ENCODE results near the gene LBH. TPM values are rescaled to one million over a fixed set of nuclear protein-coding genes. Genes with fewer than 3 reads are reported as not detected.

The LBH gene
- polyA plus RNA-seq, 3 donors: 0.41 to 0.76 (median 0.42) TPM

DNA sequence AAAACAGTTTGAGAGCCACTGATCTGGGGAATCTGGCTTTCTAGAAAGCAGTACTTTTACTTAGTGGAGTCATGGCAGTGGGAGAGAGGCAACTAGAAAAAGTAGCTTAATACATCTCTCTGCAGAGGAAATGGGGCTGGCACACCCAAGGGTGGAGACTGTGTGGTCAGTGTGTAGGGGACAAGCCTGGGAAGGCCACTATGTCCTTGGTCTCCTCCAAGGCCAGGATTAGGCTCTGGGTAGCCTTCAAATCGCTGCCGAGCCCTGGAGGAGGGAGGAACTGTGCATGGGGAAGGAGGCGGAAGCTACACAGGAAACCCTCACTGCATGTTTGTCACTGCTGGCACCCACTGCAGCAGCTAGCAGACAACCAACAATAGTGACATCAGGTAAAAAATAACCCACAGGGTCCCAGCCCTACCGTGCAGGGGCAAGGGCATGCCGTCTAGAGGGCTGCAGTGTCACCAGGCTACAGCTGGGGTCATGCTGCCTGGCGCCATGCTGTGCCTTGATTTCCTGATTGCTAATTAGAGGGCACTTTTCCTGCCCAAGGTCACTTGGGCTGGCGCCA lies 34.8 kb downstream of the LBH start:
- Histone ChIP-seq H4K20me1 (ENCODE audit: insufficient read depth, low read length) (no peaks in the 10 kb centered on the region), H3K79me2 (ENCODE audit: insufficient read depth, low read length) (no peaks in the 10 kb centered on the region), H3K4me3 (replicated peaks in 1 of 3; ENCODE audit: low read depth in 2 of 3, low read length in 3 of 3) (peak overlapping the region in 1 of 3 experiments; percentile 57), H3K27me3 (ENCODE audit: control insufficient read depth in 2 of 2, insufficient read depth in 2 of 2, low read length in 2 of 2) (no peaks in the 10 kb centered on the region), H3K9ac (ENCODE audit: insufficient read depth, low read length, poor library complexity, severe bottlenecking) (peak overlapping the region; percentile 22), H3K27ac (ENCODE audit: low read depth in 1 of 2, low read length in 2 of 2) (peak overlapping the region; percentile 23 to 59), H2AFZ (ENCODE audit: insufficient read depth, low read depth, low read length, poor library complexity, severe bottlenecking) (peak overlapping the region; percentile 84), H3K9me3 (replicated peaks in 1 of 2; ENCODE audit: control insufficient read depth in 1 of 2, insufficient read depth in 1 of 2, low read length in 2 of 2) (peaks cover 0 to 4% of the 10 kb centered on the region in 2 donors), H3K36me3 (replicated peaks in 1 of 2; ENCODE audit: control insufficient read depth in 1 of 2, insufficient read depth in 2 of 2, low read length in 2 of 2) (no peaks in the 10 kb centered on the region), H3K4me1 (ENCODE audit: control insufficient read depth in 1 of 2, insufficient read depth in 2 of 2, low read length in 2 of 2) (peaks cover 26 to 34% of the 10 kb centered on the region in 2 donors), H3K4me2 (replicated peaks; ENCODE audit: extremely low read depth, low read length, poor library complexity, severe bottlenecking) (peak overlapping the region; percentile 67)
- intact Hi-C loops (cut with micrococcal nuclease): no loop called here
- Mint-ChIP-seq H3K36me3 (peaks cover 0 to 1% of the 10 kb centered on the region in 2 donors), H3K4me3 (peak overlapping the region; percentile 50 to 90), H3K27me3 (ENCODE audit: low read depth in 3 of 3) (peaks cover 3 to 6% (median 6%) of the 10 kb centered on the region in 3 donors), H3K27ac (peak overlapping the region in 6 of 7 donors; percentile 50 to 91 (median 70)), H3K4me1 (peaks cover 37% of the 10 kb centered on the region), H3K9me3 (peaks cover 0 to 11% (median 7%) of the 10 kb centered on the region in 7 donors)
- TF ChIP-seq CTCF (IDR thresholded peaks at IDR 0.05): no peak
- peak; percentile 22 to 36 (median 30) for DNase-seq
- WGBS (ENCODE audit: insufficient coverage): 2% methylated on average over 4 of the region's 7 CpGs

- H3K4me1 ChIP-seq (ENCODE audit: control insufficient read depth in 1 of 2, insufficient read depth in 2 of 2, low read length in 2 of 2): peaks cover 31 to 40% of the 10 kb centered on the region in 2 donors
- peak overlapping the region; percentile 67 for H3K4me2 ChIP-seq (replicated peaks; ENCODE audit: extremely low read depth, low read length, poor library complexity, severe bottlenecking)
- peak overlapping the region in 1 of 3 experiments; percentile 57 for H3K4me3 ChIP-seq (replicated peaks in 1 of 3; ENCODE audit: low read depth in 2 of 3, low read length in 3 of 3)
- intact Hi-C loops (cut with micrococcal nuclease): no loop called here
- WGBS (ENCODE audit: insufficient coverage): 100% methylated on average over 2 of the region's 5 CpGs
- H3K36me3 ChIP-seq (replicated peaks in 1 of 2; ENCODE audit: control insufficient read depth in 1 of 2, insufficient read depth in 2 of 2, low read length in 2 of 2): no peaks in the 10 kb centered on the region
- H3K9me3 ChIP-seq (replicated peaks in 1 of 2; ENCODE audit: control insufficient read depth in 1 of 2, insufficient read depth in 1 of 2, low read length in 2 of 2): peaks cover 0 to 4% of the 10 kb centered on the region in 2 donors
- H3K27me3 Mint-ChIP-seq (ENCODE audit: low read depth in 3 of 3): peaks cover 3 to 7% (median 5%) of the 10 kb centered on the region in 3 donors
- peak overlapping the region; percentile 22 for H3K9ac ChIP-seq (ENCODE audit: insufficient read depth, low read length, poor library complexity, severe bottlenecking)
- H2AFZ ChIP-seq (ENCODE audit: insufficient read depth, low read depth, low read length, poor library complexity, severe bottlenecking): peak overlapping the region; percentile 84
- H4K20me1 ChIP-seq (ENCODE audit: insufficient read depth, low read length): no peaks in the 10 kb centered on the region
- H3K4me3 Mint-ChIP-seq: peak overlapping the region in 1 of 2 donors; percentile 90
- TF ChIP-seq CTCF (IDR thresholded peaks at IDR 0.05): no peak
- H3K9me3 Mint-ChIP-seq: peaks cover 0 to 9% (median 6%) of the 10 kb centered on the region in 7 donors
- no peaks in the 10 kb centered on the region for H3K36me3 Mint-ChIP-seq
- H3K27ac Mint-ChIP-seq: peak overlapping the region in 4 of 7 donors; percentile 13 to 54 (median 27)
- H3K27me3 ChIP-seq (ENCODE audit: control insufficient read depth in 2 of 2, insufficient read depth in 2 of 2, low read length in 2 of 2): no peaks in the 10 kb centered on the region
- peaks cover 42% of the 10 kb centered on the region for H3K4me1 Mint-ChIP-seq
- DNase-seq: no peak
- peak overlapping the region in 1 of 2 donors; percentile 59 for H3K27ac ChIP-seq (ENCODE audit: low read depth in 1 of 2, low read length in 2 of 2)
- no peaks in the 10 kb centered on the region for H3K79me2 ChIP-seq (ENCODE audit: insufficient read depth, low read length)
Observed at GRCh38 chr2:30266705-30267104, 35.4 kb downstream of the LBH start.

Measured in CD14-positive monocyte (primary cell).